Esophagus muscularis mucosa (tissue), 4 donors: ENCODE measurements around the gene JPH2. TPM values are rescaled to one million over a fixed set of nuclear protein-coding genes. Genes with fewer than 3 reads are reported as not detected.

ENCODE experiments used
- DNase-seq: peaks from one replicate; pipeline ENCODE4 v3.0.0-alpha.2; 2017; ENCODE audit errors: extremely low spot score
- H3K27ac ChIP-seq, 4 donors: fragments of 200-600 bp; sonication (generic); replicated peaks in 1 of 4; 1 replicate in 3 of 4; 2 replicates in 1 of 4; pipeline ENCODE4 v1.5.1; 2016 to 2019; ENCODE audit warnings: mild to moderate bottlenecking in 1 of 4
- H3K27me3 ChIP-seq, 4 donors: fragments of 200-600 bp; sonication (generic); one replicate each; pipeline versions ENCODE4 v1.5.1 to v1.6.0; 2016 to 2019
- H3K36me3 ChIP-seq, 4 donors: fragments of 200-600 bp; sonication (generic); one replicate each; pipeline ENCODE4 v1.5.1; 2016 to 2019
- H3K4me1 ChIP-seq, 4 donors: fragments of 200-600 bp; sonication (generic); one replicate each; pipeline ENCODE4 v1.5.1; 2016 to 2019
- H3K4me3 ChIP-seq, 4 donors: fragments of 200-600 bp; sonication (generic); 1 replicate in 2 of 4; 2 replicates in 2 of 4; pipeline ENCODE4 v1.5.1; 2016 to 2019; ENCODE audit warnings: mild to moderate bottlenecking in 4 of 4, moderate library complexity in 1 of 4
- H3K9me3 ChIP-seq, 4 donors: fragments of 200-600 bp; sonication (generic); 1 replicate in 3 of 4; 2 replicates in 1 of 4; pipeline ENCODE4 v1.5.1; 2016 to 2019
- CTCF ChIP-seq, 3 experiments: fragments of 200-600 bp in 2 of 3; fragments of 450-650 bp in 1 of 3; sonication (generic) in 2 of 3; IDR thresholded peaks; one replicate each; pipeline ENCODE4 v1.5.1; 2017 to 2019; ENCODE audit warnings: antibody characterized with exemption in 3 of 3, mild to moderate bottlenecking in 2 of 3, moderate library complexity in 1 of 3
- EP300 ChIP-seq: sonication (generic); formaldehyde crosslinking; IDR thresholded peaks from one replicate; pipeline ENCODE4 v1.6.1; 2017; ENCODE audit warnings: antibody characterized with exemption
- POLR2A ChIP-seq: fragments of 450-650 bp; IDR thresholded peaks from one replicate; pipeline ENCODE4 v1.6.1; 2017; ENCODE audit warnings: antibody characterized with exemption, moderate library complexity, mild to moderate bottlenecking, low read depth
- POLR2AphosphoS5 ChIP-seq, 2 donors: sonication (generic); formaldehyde crosslinking; IDR thresholded peaks; one replicate each; pipeline ENCODE4 v1.6.1; 2017; ENCODE audit warnings: antibody characterized with exemption in 2 of 2
- WGBS: methylation state at CpG from one replicate; pipeline ENCODE4 v1.1.5; 2018; 5-methylcytosine and 5-hydroxymethylcytosine counted together
- intact Hi-C: fragments of 100-400 bp; cut with DNase I; formaldehyde crosslinking; loops from one replicate; pipeline ENCODE4 v1.15.1; 2023
- total RNA-seq, 4 donors: library from RNA; depleted of rRNA; stranded (reverse); fragments of >200 nt; gene quantifications; one replicate each; pipeline versions ENCODE4 v1.1.0 to v1.2.1, GENCODE V29; 2016

Gene JPH2
- total RNA-seq, 4 donors from 2014 or later = 187 to 441 (median 295) TPM

- Histone ChIP-seq H3K4me1 (peaks cover 0 to 24% (median 14%) of the 10 kb centered on the region in 4 donors), H3K27ac (no peak overlapping the region), H3K9me3 (no peaks in the 10 kb centered on the region), H3K27me3 (no peaks in the 10 kb centered on the region), H3K36me3 (peaks cover 0 to 19% (median 4%) of the 10 kb centered on the region in 4 donors), H3K4me3 (no peak overlapping the region)
- no peak for DNase-seq
- intact Hi-C loops = loop anchor here (10.0 kb wide), 5 partner anchors 165 to 665 kb away; partner anchors contain the start of genes SERINC3 and YWHAB
- TF ChIP-seq POLR2AphosphoS5 (IDR thresholded peaks at IDR 0.05) (no peak), POLR2A (no peak), CTCF (IDR thresholded peaks at IDR 0.05) (no peak), EP300 (no peak)
- 60% methylated on average over 6 of the region's 6 CpGs for WGBS
These were observed 32.8 kb upstream of the JPH2 start for GRCh38 chr20:44219791-44220190.

DNA sequence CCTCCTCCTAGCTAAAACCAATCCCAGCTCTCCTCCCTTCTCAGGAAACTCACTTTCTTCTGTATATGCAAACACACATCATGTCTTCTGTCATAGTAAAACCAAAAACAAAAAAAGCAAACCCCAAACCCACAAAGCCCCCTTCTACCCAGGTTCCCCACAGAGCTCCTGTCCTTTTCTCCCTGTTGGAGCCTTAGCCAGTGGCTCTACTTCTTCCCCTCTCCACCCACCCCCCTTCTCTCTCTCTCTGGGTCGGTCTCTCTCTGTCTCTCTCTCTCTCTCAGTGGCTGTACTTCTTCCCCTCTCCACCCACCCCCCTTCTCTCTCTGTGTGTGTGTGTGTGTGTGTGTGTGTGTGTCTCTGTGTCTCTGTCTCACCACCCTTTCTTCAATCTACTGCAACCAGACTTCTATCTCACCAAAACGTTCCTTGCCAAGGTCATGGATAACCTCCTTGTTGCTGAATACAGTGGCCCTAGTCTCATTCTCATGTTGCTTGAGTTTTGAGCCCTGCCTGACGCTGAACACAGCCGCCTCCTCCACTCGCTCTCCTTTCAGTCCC, 32.3 kb upstream of the JPH2 start:
- WGBS = 68% methylated on average over 5 of the region's 5 CpGs
- Histone ChIP-seq H3K27me3 (no peaks in the 10 kb centered on the region), H3K9me3 (no peaks in the 10 kb centered on the region), H3K4me1 (peaks cover 0 to 27% (median 14%) of the 10 kb centered on the region in 4 donors), H3K4me3 (no peak overlapping the region), H3K36me3 (peaks cover 0 to 19% (median 4%) of the 10 kb centered on the region in 4 donors), H3K27ac (no peak overlapping the region)
- no peak for DNase-seq
- no peak for TF ChIP-seq EP300
- no peak for TF ChIP-seq POLR2A
- intact Hi-C loops = loop anchor here (10.0 kb wide), 5 partner anchors 166 to 666 kb away; partner anchors contain the start of genes SERINC3 and YWHAB

DNA sequence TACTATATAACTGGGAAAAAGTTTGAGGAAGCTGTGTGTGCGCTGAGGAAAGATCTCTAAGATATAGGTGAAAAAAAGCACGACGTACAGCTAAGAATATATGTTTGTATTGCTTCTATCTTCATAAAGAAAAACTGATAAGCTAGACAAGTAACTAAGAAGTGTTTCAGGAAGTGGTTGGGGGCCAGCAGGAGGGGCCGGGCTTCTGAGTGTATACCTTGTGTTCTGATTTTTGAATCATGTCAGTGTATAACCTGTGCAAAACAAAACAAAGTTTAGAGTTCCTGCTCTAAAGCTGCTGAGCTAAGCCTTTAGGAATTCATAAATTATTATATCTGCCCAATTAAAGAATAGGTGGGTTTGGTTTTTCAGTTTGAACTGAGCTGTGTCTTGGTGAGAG, 31.5 kb upstream of the JPH2 start:
- H3K27ac ChIP-seq = no peak overlapping the region
- H3K27me3 ChIP-seq = no peaks in the 10 kb centered on the region
- no peak overlapping the region for H3K4me3 ChIP-seq
- TF ChIP-seq POLR2A = no peak
- TF ChIP-seq CTCF (IDR thresholded peaks at IDR 0.05) = no peak
- TF ChIP-seq POLR2AphosphoS5 (IDR thresholded peaks at IDR 0.05) = no peak
- no peak for TF ChIP-seq EP300
- H3K9me3 ChIP-seq = no peaks in the 10 kb centered on the region
- whole genome bisulfite sequencing = 63% methylated on average over 4 of the region's 4 CpGs
- intact Hi-C loops = loop anchor here (10.0 kb wide), 5 partner anchors 166 to 666 kb away; partner anchors contain the start of genes SERINC3 and YWHAB
- no peak for DNase-seq
- H3K36me3 ChIP-seq = peaks cover 0 to 19% (median 4%) of the 10 kb centered on the region in 4 donors
- H3K4me1 ChIP-seq = peaks cover 0 to 27% (median 14%) of the 10 kb centered on the region in 4 donors

DNA sequence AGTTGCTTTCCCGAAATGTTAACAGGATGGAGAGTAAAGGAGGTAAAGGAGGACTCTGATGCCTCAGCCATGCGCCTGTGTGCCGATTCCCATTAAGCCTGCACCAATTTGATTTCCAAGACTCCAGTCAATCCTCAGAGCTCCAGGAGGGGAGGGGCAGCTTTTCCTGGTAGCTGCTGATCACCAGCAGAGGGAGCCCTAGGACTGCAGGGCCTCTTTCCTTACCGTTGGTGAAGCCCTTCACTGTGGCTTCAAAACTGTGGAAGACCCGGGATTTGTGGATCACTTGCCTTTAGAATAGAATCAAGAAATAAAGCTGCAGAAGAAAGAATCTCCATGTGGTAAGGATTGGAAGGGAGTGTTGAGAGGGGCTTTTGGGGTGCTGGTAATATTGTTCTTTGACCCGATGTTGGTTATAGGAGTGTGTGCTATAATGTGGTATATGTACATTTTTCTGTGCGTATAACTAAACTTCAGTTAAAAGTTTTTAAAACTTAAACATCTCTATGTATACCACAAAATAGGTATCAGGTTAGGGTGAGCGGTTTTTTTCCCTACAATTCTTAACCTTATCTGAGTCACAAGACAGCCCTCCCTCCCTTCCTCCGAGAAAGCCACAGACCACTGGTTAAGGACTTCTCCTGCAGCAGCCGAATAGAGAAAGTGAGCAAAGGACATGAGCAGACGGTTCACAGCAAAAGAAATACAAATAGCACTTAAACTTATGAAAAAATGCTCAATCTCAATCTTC, 30.5 kb upstream of the JPH2 start:
- DNase-seq = no peak
- no peaks in the 10 kb centered on the region for H3K9me3 ChIP-seq
- H3K36me3 ChIP-seq = peaks cover 0 to 19% (median 4%) of the 10 kb centered on the region in 4 donors
- H3K4me1 ChIP-seq = peaks cover 0 to 34% (median 18%) of the 10 kb centered on the region in 4 donors
- TF ChIP-seq POLR2AphosphoS5 (IDR thresholded peaks at IDR 0.05) (no peak), EP300 (no peak), POLR2A (no peak), CTCF (IDR thresholded peaks at IDR 0.05) (peak; percentile 73 to 92 (median 79))
- 42% methylated on average over 11 of the region's 11 CpGs for WGBS
- H3K27ac ChIP-seq = no peak overlapping the region
- intact Hi-C loops = loop anchor here (10.0 kb wide), 5 partner anchors 167 to 667 kb away; partner anchors contain the start of genes SERINC3 and YWHAB
- no peak overlapping the region for H3K4me3 ChIP-seq
- H3K27me3 ChIP-seq = no peaks in the 10 kb centered on the region

GRCh38 chr20:44215125-44215524, 28.1 kb upstream of the JPH2 start:
- TF ChIP-seq EP300 = no peak
- TF ChIP-seq CTCF (IDR thresholded peaks at IDR 0.05) = peak; percentile 55 to 74 (median 74)
- peak in 1 of 2 donors; percentile 20 for TF ChIP-seq POLR2AphosphoS5 (IDR thresholded peaks at IDR 0.05)
- WGBS = 54% methylated on average over 7 of the region's 7 CpGs
- no peaks in the 10 kb centered on the region for H3K27me3 ChIP-seq
- H3K4me1 ChIP-seq = peaks cover 11 to 45% (median 31%) of the 10 kb centered on the region in 4 donors
- no peak overlapping the region for H3K27ac ChIP-seq
- intact Hi-C loops = loop anchor here (1.0 to 10.0 kb wide), 6 partner anchors 96 to 670 kb away; partner anchors contain the start of genes FITM2, SERINC3 and YWHAB
- H3K9me3 ChIP-seq = no peaks in the 10 kb centered on the region
- H3K36me3 ChIP-seq = peaks cover 0 to 10% (median 2%) of the 10 kb centered on the region in 4 donors
- H3K4me3 ChIP-seq = no peak overlapping the region
- DNase-seq = no peak
